22Rv1 (cell line): ENCODE results near the gene SH2D3A.

Experiments used
- H3K27ac ChIP-seq: fragments of 450-650 bp; 2 replicates; pipeline ENCODE4 v1.5.1; 2017
- ZFX ChIP-seq: fragments of 450-650 bp; IDR thresholded peaks from 2 replicates; pipeline ENCODE4 v1.6.1; 2017; ENCODE audit warnings: antibody characterized with exemption, borderline replicate concordance
- TF ChIP-seq, protein P1 (sequence below): fragments of 450-650 bp; IDR thresholded peaks from 2 replicates; pipeline ENCODE4 v1.5.1; 2017; ENCODE audit warnings: mild to moderate bottlenecking

Gene SH2D3A

DNA sequence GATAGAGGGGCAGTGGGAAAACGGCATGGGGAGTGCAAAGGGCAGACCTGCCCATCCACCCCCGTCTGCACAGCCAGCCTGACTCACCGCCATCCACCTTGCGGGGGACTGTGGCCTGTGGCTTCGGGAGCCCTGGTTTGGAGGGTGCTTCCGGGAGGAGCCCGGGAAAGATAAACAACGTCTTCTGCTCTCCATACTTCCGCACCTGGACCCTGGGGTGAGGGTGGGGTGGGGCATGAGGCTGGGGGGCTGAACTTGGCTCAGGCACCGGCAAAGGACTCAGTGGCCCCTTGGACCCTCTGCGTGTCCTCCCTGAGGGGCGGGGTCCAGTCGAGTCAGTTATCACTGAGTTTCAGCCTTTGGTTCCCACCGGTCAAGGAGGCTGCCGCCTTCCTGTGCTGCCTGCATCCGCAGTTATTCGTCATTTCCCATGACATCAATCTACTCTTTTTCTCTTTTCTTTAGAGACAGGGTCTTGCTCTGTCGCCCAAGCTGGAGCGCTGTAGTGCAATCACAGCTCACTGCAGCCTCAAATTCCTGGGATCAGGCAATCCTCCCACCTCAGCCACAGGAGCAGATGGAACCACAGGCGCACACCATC is 33.0 kb downstream of the SH2D3A start:
- TF ChIP-seq ZFX = no peak
- TF ChIP-seq, protein P1, sequence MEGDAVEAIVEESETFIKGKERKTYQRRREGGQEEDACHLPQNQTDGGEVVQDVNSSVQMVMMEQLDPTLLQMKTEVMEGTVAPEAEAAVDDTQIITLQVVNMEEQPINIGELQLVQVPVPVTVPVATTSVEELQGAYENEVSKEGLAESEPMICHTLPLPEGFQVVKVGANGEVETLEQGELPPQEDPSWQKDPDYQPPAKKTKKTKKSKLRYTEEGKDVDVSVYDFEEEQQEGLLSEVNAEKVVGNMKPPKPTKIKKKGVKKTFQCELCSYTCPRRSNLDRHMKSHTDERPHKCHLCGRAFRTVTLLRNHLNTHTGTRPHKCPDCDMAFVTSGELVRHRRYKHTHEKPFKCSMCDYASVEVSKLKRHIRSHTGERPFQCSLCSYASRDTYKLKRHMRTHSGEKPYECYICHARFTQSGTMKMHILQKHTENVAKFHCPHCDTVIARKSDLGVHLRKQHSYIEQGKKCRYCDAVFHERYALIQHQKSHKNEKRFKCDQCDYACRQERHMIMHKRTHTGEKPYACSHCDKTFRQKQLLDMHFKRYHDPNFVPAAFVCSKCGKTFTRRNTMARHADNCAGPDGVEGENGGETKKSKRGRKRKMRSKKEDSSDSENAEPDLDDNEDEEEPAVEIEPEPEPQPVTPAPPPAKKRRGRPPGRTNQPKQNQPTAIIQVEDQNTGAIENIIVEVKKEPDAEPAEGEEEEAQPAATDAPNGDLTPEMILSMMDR = no peak
- no peak overlapping the region for H3K27ac ChIP-seq

DNA sequence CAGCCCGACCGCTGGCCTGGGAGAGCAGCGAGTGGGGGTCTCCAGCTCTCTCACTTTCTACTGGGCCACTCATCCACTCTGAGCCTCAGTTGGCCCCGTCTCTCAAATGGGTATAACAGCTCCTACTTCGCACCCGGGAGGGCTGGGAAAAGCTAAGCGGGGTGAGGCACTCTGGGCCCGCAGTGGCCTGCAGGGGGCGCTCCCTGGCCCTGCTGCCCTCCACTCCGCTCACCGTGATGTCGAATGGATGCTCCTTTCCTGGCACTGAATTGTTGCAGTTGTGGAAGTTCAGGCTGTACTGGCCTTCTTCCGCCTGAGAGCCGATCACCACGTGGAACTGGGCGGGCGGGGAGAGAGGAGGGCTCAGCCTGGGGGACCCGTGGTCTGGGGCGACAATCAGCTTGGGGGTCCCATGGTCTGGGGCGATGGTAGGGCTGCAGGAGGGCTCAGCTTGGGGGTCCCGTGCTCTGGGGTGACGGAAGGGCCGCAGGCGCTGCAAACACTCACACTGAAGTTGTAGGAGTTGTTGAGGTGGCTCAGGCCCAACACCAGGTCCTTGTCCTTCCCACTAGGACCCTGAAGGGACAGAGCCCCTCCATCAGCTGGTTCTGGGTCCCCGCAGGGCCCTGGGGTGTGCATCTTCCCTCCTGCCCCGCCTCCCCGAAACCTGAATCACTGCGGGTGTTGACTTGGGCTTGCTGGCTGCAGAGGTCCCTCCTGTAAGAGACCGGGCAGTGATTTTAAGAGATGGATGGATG is 33.7 kb downstream of the SH2D3A start:
- TF ChIP-seq, protein P1 = peak; percentile 71
- no peak for TF ChIP-seq ZFX
- no peak overlapping the region for H3K27ac ChIP-seq

DNA sequence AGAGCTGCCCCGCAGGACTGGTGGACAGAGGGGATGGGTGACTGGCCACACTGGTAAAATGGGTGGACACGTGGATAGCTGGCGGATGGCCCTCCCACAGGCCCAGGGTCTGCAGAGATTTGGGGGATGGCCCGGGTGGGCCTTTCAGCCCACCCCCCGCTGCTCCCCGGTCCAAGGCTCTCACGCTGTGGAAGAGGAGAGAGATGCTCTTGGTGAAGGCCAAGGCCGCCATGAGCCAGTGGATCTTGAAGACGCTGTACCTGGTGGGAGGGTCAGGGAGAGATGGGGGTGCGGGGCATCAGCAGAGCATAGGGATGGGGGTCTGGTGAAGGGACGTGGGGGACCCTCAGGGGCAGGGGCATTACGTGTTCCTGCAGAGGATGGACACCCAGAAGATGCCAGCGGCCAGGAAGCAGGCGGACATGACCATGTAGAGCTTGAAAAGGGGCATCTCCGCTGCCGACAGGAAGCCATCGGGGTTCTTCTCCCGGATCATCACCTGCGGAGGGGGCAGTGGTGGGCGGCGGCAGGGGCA is 34.4 kb downstream of the SH2D3A start:
- no peak overlapping the region for H3K27ac ChIP-seq
- TF ChIP-seq ZFX = no peak
- TF ChIP-seq, protein P1 = no peak

DNA sequence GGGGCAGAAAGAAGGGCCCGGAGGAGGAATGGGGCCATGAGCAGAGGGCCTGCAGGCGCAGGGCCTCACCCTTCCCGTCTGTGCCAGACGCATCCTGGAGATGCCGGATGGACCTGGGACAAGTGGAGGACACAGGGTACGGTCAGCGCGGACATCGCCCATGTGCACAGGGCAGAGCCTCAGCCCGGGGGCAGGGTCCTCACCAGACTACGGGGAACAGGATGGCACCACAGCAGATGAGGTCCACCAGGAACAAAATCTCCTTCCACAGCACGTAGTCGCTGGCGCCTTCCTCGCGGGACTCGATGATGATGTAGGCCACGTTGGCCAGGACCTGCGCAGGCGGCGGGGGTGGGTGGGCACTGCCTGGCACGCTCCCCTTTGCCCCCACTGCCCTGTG is 35.4 kb downstream of the SH2D3A start:
- TF ChIP-seq, protein P1 = no peak
- no peak for TF ChIP-seq ZFX
- H3K27ac ChIP-seq = no peak overlapping the region

DNA sequence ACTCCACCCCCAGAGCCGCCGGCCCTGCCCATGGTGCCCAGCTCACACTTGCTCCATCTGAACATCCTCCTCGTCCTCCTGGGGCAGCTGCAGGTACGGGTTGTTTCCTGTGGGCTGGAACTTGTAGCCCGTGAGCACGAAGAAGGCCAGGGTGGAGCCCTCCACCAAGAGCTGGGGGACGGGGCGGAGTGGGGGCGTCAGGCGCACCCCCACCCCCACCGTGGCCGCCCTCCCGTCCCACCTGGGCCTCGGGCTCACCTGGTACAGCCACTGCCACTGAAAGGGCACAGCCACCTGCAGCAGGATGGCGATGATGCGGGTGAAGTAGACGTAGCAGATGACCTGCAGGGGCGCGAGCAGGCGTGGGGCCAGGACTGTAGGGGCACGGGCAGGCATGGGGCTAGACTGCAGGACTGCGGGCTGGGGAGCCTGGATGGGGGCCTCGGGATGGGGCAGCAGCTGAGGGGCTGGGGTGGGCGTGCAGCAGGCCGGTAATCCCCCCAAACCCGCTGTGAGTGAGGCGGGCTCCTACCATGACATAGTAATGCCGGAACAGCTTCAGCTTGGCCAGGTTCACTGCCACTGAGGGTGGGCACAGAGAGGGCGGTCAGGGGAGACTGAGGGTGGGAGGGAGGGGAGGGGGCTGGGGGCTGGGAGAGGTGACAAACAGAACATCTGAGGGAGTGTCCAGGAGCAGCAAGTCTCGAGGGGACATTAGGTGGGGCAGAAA is 36.1 kb downstream of the SH2D3A start:
- no peak for TF ChIP-seq ZFX
- TF ChIP-seq, protein P1 = no peak
- 0 out of 2 replicates have a peak overlapping the region, but pooled peaks have one; percentile 34 for H3K27ac ChIP-seq

DNA sequence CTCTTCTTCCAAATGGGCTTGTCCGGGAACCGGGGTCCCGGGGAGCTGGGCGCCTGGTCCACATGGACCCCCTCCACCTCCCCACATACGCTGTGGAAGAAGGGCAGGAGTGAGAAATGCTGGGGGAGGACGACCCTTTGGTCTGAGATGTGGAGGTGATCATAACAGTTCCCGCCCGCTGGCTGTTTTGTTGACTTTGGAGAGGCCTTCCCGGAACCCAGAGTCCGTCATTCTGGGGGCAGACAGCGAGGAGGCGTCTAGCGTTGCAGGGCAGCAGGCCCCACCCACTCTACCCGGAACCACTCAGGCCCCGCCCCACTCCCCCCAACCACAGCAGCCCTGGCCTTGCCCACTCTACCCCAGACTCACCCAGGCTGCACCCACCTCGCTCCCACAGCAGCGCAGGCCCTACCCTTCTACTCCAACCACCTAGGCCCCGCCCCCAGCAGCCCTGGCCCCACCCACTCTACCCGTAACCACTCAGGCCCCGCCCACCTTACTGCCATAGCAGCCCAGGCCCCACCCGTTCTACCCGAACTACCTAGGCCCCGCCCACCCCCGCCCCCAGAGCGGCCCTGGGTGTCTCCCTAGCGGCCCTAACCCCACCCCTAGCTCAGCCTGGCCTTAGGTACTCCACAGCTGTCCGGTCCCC is 37.0 kb downstream of the SH2D3A start:
- TF ChIP-seq ZFX = no peak
- TF ChIP-seq, protein P1 = no peak

More for the DNA sequence above, 37.0 kb downstream of the SH2D3A start:
- no peak overlapping the region for H3K27ac ChIP-seq
